Sciatic nerve (tissue), 2 donors: Measurements from ENCODE around the gene MSH5. TPM values are rescaled to one million over a fixed set of nuclear protein-coding genes. Genes with fewer than 3 reads are reported as not detected.
"Not testable (repeated sequence)": the region's sequence is repeated elsewhere in the genome, so short reads cannot be mapped to it uniquely, and the experiment has no call there.

Experiments
- ATAC-seq: fragments of 200-7000 bp; cut with Tn5 transposase; one replicate; pipeline ENCODE4 v1.9.1; 2020; ENCODE audit warnings: mild to moderate bottlenecking, moderate library complexity
- DNase-seq: peaks from one replicate; pipeline ENCODE4 v3.0.0-alpha.2; 2020; ENCODE audit warnings: low spot score
- intact Hi-C: fragments of 100-400 bp; cut with DNase I; formaldehyde crosslinking; loops from one replicate; pipeline ENCODE4 v1.14.2; 2022
- total RNA-seq: library from RNA; stranded (reverse); fragmentation: NEBNext Ultra II Directional; extraction: Animal tissue kit (Norgen Biotek cat#: 25700); gene quantifications from one replicate; pipeline ENCODE4 v1.2.1, GENCODE V29; 2021
- donor health status: DM: no; HTN: no; CAD: no.
- donor health status: DM: no; HTN: no; CAD: no.

Gene MSH5
- total RNA-seq, 1 donor from 2014 or later, result 21.2 TPM

DNA sequence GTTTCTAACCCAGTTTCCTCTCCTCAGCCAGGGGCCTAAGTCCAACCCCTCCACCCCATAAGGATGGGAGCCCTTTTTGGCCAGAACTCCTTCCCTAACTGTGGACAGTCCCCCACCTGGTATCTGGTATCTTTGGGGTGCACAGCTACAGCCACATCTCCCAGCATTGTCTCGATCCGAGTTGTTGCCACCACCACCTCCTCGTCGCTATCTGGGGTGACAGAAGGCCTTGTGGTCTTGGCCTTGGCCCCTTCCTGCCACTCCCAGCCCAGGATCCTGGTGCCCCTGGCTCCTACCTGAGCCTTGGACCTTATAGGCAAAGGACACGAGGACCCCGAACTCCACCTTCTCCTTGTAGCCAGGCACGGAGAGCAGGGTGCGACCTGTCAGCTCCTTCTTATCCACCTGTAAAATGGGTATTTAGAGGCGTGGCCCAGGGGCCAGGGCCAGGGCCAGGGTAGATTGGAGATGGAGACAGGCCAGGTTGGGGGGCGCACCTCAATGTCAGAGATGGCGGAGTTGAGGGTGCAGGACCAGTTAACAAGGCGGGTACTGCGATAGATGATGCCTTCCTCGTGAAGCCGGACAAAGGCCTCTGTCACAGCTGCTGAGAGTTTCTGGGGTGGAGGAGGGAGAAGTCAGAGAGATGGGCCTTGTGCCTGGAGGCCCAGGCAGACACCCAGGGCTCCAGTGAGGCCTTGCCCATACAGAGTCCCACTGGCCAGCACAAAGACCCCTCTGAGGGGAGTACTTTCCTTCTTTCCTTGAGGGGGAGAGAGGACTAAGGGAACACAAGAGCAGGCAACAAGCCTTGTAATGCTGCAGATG is 44.5 kb downstream of the MSH5 start:
- ATAC-seq (no peak), DNase-seq (no peak)
- intact Hi-C loops, result no loop called here

DNA sequence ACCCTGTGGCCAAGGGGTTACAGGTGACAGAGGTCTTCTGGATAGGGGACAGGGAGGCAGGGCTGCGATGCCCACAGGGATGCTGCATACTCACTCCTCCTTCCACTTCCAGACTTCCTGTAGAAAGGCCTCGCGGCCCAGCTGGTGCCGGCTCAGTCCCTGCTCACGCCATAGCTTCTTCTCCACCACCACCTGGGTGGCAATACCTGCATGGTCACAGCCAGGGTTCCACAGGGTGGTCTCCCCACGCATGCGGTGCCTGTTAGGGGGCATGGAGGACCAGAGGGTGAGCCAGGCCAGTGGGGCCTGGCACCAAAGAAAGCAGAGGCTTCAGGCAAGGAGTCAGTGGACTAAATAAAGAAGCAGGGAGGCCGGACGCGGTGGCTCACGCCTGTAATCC is 45.7 kb downstream of the MSH5 start:
- no peak for DNase-seq
- ATAC-seq, result no peak
- intact Hi-C loops, result no loop called here

DNA sequence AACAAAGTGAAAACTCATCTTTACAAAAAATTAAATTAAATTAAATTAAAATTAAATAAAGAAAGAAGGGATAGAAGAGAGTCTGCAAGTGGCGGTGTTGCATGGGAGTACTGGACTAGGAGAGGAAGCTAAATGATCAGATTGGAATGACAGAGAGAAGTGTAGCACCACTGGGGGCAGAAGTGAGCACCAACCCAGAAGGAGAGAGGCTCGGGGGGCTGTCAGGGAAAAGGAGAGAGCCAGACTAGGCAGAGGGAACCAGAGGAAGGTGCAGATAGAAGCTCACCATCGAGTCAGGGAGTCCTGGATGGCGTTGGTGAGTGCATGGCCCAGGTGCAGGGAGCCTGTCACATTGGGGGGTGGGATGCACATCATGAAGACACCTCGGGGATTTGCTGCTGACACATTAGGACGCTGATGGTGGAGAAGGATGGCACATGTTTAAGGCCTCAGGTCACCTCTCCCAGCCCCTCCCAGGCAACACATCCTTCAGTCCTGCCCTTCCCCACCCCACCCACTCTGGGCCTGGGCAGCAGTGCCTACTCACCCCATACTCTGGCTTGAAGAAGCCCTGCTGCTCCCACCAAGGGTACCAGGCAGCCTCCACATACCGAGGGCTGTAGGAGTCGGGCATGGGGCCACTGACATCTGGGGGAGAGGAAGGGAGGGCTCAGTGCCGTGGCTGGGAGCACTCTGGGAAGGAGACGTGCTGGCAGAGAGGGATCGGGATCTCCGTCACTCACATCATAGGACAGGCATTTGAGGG is 51.7 kb downstream of the MSH5 start:
- ATAC-seq, result no peak
- intact Hi-C loops, result no loop called here
- DNase-seq, result no peak

DNA sequence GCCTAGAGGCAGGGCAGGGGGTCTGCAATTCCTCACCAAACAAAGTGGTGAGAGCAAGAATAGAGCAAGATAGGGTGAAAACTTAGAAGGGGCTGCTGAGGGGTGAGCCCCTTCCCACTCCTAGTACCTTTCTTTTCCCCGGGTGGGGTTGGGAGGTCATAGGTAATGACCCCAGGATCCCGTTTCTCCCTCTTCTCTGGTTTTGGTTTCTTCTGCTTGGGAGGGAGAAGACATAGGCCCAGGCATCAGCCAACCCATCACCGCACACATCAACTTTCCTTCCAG is 52.2 kb downstream of the MSH5 start:
- DNase-seq, result no peak
- intact Hi-C loops, result no loop called here
- ATAC-seq, result no peak

DNA sequence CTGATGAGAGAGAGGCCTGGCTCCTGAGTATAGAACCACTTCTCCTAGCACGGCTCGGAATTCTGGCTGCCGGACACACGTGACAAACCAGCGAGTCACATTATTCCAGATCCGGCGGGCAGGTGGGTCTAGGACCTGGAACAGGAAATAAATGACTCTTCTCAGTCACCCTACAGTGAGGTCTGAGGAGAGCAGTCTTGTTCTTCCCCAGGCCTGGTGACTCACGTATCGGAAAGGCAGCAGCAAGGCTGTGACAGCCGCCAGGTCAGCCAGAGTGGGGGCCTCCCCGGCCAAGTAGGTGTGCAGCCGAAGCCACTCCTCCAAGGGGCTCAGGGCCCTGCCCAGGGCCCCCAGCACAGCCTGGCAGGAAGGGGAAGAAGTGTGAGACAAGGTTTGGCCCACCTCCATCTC is 53.0 kb downstream of the MSH5 start:
- no peak for DNase-seq
- no peak for ATAC-seq
- intact Hi-C loops, result no loop called here

DNA sequence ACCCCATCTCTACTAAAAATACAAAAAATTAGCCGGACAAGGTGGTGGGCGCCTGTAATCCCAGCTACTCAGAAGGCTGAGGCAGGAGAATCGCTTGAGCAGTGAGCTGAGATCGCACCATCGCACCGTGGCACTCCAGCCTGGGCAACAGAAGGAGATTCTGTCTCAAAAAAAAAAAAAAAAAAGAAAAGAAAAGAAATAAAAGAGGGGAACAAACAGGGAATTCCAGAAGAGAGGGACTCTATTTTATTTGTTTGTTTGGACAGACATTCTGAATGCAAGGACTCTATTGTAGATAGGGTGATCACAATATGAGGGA is 54.1 kb downstream of the MSH5 start:
- DNase-seq, ATAC-seq, intact Hi-C loops: not testable (repeated sequence)

DNA sequence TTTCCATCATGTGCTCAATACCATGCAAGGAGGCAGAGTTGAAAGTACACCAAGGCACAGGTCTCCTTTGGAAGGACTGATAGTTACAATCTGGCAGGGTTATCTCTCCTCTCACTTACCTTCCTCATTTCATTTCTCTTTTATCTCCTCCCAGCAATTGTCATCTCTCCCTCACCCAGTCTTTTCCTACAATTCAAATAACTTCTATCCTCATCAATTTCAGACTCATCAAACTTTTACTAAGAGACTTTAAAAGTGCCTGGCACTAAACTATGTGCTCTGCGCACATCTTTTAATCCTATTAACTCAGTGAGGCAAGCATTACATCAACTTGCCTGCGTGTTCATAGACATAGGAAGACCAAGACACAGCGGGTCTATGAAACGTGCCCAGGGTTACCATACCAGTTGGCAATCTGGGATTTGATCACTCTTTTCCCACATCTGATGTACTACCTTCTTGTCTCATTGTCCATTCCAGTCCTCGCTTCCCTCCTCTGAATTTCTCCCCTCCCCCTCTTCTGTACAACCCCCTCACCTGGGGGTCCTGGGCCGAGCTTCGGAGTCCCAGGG is 54.6 kb downstream of the MSH5 start:
- intact Hi-C loops, result no loop called here
- no peak for ATAC-seq

DNA sequence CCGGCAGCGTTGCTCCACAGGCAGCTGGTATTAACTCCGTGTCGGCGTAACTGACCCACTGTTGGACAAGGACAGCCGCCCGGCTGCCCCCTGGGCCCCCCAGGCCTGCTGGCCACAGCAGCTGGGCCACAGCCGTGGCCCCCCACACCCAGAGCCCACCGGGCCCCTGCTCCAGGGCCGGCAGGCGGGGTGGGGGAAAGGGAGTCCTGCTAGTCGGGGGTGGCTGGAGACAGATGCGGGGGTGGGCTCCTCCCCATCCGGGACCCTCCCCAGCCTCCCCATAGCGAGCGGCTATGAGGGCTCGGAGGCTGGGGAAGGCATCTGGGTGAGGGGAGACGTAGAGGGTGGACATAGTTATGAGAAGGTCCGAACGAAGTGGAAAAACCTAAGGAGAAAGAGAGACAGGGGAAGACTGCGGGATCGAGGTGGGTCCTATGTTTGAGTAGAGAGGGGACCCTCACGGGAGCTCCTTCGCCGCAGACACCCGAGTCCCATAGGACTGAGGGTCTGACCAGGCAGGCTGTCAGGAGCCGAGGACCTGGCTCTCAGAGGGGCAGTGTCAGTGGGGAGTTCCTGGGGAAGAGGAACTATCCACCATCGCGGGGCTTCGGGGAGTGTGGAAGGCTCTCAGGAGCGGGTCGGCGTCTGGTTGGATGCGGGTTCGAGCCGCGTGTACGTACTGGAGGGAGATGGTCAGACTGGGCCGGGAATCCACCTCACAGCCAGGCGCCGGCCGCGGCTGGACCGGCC is 55.2 kb downstream of the MSH5 start:
- ATAC-seq (peak; percentile 8), DNase-seq (no peak)
- intact Hi-C loops, result no loop called here

More for the DNA sequence above, 54.6 kb downstream of the MSH5 start:
- DNase-seq, result no peak

DNA sequence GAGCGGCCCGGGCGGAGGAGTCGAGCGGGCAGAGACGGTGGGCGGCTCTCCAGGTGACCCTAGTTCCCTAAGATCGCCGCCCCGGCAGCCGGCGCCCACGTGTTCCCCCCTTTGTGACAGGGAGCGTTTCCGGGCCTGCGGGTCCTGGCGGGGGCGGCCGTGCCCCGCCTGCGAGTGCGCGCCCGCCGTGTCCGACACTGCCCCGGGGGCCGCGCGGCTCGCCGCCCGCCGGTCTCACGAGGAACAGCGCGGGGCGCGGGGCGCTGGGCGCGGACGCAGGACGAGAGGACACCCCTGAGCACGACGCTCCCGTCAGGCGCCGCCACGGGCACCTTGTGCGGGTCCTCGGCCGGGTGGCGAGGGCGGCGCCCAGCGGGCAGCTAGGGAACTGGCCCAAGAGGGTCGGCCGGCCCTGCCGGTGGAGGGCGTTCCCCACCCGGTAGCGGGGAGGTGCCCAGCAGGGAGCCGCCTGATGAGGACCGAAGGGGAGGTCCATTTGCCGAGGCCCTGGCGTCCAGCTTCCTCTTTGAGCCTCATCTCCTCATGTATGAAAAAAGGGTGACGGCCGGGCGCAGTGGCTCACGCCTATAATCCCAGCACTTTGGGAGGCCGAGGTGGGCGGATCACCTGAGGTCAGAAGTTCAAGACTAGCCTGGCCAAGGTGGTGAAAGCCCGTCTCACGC is 56.0 kb downstream of the MSH5 start, which contains the start of gene VARS1:
TSS of gene VARS1 (minus strand) at position 137 of the 683 bp plus-strand sequence. CDS start 535 bp downstream, outside the sequence.
- peak; percentile 94 for DNase-seq
- peak; percentile 93 for ATAC-seq
- intact Hi-C loops, result no loop called here

DNA sequence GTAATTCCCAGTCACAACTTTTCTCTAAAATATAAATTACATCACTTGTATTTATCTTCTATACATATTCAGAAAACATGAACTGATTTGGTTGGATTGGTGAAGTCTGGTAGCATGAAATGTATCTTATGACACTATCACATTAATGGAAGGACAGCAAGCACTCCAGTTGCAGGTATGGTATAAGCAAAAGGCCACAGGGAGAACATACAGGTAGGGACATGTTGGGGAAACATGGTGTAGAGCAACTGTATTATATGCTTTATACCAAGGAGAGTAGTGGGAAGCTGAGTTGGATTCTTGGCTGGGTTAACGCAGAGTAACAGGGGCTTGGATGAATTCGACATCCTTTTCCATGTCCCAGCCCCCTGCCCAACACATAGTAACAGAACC is 57.2 kb downstream of the MSH5 start:
- ATAC-seq (no peak), DNase-seq (no peak)
- intact Hi-C loops, result no loop called here

DNA sequence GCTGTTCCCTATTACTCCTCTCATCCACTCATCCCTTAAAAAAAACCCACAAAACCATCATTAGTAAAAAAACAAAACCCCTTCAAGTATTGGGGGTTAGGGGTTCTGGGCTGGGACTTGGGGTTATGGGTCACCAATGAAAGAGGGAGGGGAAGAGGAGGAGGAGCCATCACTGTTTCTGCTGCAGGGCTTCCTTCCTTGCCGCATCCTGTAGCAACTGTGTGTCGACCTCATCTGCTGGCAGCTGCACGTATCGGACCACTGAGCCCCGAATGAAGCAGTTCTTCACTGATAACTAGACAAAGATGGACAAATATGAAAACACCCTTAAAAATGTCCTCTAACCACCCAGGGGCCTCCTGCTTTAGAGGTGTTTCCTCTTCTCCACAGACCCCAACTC is 57.8 kb downstream of the MSH5 start:
- intact Hi-C loops, result no loop called here
- DNase-seq (no peak), ATAC-seq (no peak)

DNA sequence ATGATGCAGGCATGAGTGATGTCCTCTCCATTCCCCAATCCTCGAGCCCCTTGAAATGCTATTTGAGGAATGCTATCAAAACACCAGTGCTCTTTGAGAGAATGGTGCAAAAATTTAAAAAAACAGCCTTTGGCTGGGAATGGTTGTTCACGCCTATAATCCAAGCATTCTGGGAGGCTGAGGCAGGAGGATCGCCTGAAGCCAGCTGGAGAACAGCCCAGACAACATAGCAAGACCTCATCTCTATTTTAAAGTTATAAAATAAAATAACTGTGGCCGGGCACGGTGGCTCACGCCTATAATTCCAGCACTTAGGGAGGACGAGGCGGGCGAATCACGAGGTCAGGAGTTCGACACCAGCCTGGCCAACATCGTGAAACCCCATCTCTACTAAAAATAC is 60.0 kb downstream of the MSH5 start:
- ATAC-seq, result no peak
- intact Hi-C loops, result no loop called here

DNA sequence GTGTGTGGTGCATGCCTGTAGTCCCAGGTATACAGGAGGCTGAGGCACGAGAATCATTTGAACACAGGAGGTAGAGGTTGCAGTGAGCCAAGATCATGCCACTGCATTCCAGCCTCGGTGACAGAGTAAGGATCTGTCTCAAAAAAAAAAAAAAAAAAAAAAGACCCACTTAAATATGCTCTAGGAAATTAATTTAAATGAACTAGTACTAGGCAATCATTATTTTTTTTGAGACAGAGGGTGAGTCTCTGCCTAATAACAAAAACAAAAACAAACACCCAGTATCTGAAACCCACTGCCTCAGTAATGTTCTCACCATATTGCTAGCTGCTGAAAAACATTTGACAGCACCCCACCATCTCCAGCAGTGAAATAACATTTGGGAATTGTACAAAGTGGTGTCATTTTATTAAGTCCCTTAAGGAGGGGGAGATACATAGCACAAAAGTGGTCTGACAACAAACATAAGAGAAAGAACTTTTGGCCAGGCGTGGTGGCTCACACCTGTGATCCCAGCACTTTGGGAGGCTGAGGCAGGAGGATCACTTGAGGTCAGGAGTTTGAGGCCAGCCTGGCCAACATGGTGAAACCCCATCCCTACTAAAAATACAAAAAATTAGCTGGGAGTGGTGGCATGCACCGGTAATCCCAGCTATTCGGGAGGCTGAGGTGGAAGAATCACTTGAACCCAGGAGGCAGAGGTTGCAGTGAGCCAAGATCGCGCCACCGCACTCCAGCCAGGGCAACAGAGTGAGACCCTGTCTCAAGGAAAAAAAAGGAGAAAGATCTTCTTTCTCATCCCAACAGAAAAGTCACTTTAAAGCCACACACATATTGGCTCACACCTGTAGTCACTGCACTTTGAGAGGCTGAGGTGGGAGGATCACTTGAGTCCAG is 61.5 kb downstream of the MSH5 start:
- ATAC-seq, DNase-seq, intact Hi-C loops: not testable (repeated sequence)

More for the DNA sequence above, 60.0 kb downstream of the MSH5 start:
- no peak for DNase-seq

DNA sequence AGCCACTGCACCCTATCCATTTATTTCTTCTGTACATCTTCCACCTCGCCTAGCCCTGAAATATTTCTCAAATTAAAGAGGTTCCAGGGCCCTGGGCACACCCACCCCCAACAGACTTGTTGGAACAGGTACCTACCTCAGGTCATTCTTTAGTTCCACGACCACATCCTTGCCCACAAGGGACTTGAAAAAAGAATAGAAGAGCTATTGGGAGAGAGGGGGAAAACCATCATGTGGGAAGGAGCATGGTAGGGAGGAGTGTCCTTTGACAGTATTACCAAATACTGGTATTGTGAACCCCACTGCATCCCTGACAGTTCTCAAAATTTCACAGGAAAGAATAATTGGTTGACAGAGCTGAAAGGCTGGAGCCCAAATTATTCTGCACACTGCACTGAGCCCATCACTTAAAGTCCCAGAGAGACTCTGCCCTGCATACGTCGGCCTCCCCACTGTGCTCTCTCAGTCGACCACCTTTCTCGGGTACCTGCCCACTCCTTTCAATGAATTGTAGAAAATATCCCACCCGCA is 66.2 kb downstream of the MSH5 start:
- peak; percentile 32 for DNase-seq
- ATAC-seq, result peak; percentile 2
- intact Hi-C loops, result no loop called here

DNA sequence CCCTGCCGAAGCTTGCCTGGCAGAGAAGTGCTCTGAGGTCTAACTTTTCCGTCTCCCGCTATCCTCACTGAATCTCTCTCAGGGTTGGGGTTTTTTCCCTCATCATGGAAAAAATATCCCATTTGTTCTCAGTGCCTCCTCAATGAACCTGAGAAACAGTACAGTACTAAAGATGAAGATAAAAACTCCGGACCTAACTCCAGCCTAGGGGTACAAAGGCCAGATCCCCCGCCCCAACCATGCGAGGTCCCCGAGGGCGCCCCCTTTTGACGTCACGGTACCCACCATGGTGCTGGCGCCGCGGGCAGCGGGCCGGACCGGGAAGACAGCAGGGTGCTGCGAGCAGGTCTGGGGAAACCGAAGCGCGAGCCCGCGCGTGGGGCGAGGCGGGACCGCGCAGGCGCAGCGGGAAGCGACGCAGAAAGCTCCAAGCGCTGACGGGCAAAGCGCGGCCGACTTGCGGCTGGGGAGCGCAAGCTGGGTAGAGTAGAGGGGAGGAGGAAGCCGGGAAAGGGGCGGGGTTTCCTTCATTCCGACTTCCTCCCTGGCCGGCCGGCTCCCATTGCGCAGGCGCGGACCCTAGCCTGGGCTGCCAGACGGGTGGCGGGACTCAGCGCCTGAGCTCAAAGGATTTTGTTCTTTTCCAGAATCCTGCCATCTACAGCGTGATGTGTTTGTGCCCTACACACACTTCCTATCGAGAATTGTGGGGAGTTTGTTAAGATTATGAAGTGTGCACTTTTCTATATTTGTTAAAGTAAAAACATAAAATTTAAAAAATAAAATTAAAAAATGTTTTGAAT is 66.9 kb downstream of the MSH5 start, which contains the start of gene LSM2:
TSS of gene LSM2 (minus strand) at position 497 of the 803 bp plus-strand sequence. CDS start at position 288, 209 bp downstream.
- intact Hi-C loops, result no loop called here

DNA sequence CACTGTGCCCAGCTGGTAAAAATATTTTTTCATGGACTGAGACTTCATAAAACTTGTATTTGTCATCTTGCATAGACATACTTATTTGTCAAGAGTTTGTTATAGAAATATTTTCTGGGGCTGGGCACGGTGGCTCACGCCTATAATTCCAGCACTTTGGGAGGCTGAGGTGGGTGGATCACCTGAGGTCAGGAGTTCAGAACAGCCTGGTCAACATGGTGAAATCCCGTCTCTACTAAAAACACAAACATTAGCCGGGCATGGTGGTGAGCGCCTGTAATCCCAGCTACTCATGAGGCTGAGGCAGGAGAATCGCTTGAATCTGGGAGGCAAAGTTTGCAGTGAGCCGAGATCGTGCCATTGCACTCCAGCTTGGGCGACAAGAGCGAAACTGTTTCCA is 68.8 kb downstream of the MSH5 start:
- ATAC-seq, intact Hi-C loops: not testable (repeated sequence)
- peak; percentile 18 for DNase-seq

More for the DNA sequence above, 66.9 kb downstream of the MSH5 start, which contains the start of gene LSM2:
- ATAC-seq, result peak; percentile 98
- DNase-seq, result peak; percentile 98

DNA sequence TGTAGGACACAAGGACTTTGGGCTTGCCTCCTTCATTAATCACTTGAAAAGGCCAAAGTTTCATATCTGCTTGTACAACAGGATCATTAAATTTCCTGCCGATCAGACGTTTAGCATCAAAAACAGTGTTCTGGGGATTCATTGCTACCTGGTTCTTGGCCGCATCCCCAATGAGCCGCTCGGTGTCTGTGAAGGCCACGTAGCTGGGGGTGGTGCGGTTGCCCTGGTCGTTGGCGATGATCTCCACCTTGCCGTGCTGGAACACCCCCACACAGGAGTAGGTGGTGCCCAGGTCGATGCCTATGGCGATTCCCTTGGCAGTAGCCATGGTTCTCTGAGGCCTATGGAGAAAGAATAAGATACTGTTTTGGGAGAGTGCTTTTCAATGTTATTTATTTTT is 71.8 kb downstream of the MSH5 start:
- intact Hi-C loops, result no loop called here
- DNase-seq (peak; percentile 57), ATAC-seq (no peak)
